ENCODE results near the gene SRM. TPM values are rescaled to one million over a fixed set of nuclear protein-coding genes. Genes with fewer than 3 reads are reported as not detected.

Gene SRM
- total RNA-seq, 1 experiment from 2014 or later, result 150 TPM

- Histone ChIP-seq H4K20me1 (ENCODE audit: insufficient read depth) (no peaks in the 10 kb centered on the region), H3K4me3 (replicated peaks in 1 of 2; ENCODE audit: low read depth in 1 of 2, low read length in 2 of 2) (no peak overlapping the region), H3K9ac (ENCODE audit: low read length) (no peak overlapping the region), H3K9me3 (ENCODE audit: control insufficient read depth in 1 of 2, insufficient read depth in 1 of 2, low read depth in 1 of 2, low read length in 2 of 2) (no peaks in the 10 kb centered on the region), H3K36me3 (ENCODE audit: control insufficient read depth in 1 of 2, insufficient read depth in 2 of 2, low read length in 2 of 2) (peaks cover 58 to 76% of the 10 kb centered on the region in 2 experiments), H2AFZ (ENCODE audit: low read depth, low read length, poor library complexity, severe bottlenecking) (no peak overlapping the region), H3K79me2 (ENCODE audit: insufficient read depth, low read length) (no peaks in the 10 kb centered on the region), H3K4me1 (ENCODE audit: control insufficient read depth in 1 of 2, insufficient read depth in 2 of 2, low read length in 2 of 2) (no peaks in the 10 kb centered on the region), H3K4me2 (ENCODE audit: low read length) (no peak overlapping the region), H3K27me3 (ENCODE audit: insufficient read depth, low read length) (no peaks in the 10 kb centered on the region), H3K9me2 (ENCODE audit: insufficient read depth) (no peaks in the 10 kb centered on the region), H3K27ac (ENCODE audit: low read depth, low read length) (no peak overlapping the region)
- RAD21 ChIA-PET (ENCODE audit: low non-redundant PET in 1 of 2, low total read pairs in 2 of 2, uncharacterized antibody in 2 of 2, unreplicated experiment in 2 of 2), result no interaction called here
- ATAC-seq (no peak), DNase-seq (ENCODE audit: low read depth, low spot score) (no peak)
- intact Hi-C loops (cut with micrococcal nuclease), result no loop called here
- TF ChIP-seq TCF7L2 (IDR thresholded peaks at IDR 0.05; ENCODE audit: borderline replicate concordance, extremely low read depth, insufficient read depth, insufficient read length) (no peak), REST (IDR thresholded peaks at IDR 0.05; ENCODE audit: low read depth) (no peak), CTCF (IDR thresholded peaks at IDR 0.05 in 2 of 3, conservative IDR thresholded peaks at IDR 0.05 in 1 of 3; ENCODE audit: borderline replicate concordance in 1 of 3, insufficient read depth in 1 of 3, low read depth in 2 of 3, low read length in 2 of 3) (no peak), SIN3A (IDR thresholded peaks at IDR 0.05; ENCODE audit: low read depth) (no peak), RAD21 (IDR thresholded peaks at IDR 0.05; ENCODE audit: low read depth) (no peak), ZNF274 (IDR thresholded peaks at IDR 0.05; ENCODE audit: low read depth, low read length) (no peak), SRF (IDR thresholded peaks at IDR 0.05; ENCODE audit: low read depth) (no peak), CEBPB (IDR thresholded peaks at IDR 0.05; ENCODE audit: low read depth) (no peak), YY1 (IDR thresholded peaks at IDR 0.05; ENCODE audit: extremely low read depth, insufficient replicate concordance, low read depth, low read length) (no peak), EGR1 (IDR thresholded peaks at IDR 0.05; ENCODE audit: low read depth) (no peak), EZH2 (IDR thresholded peaks at IDR 0.05) (no peak), JUND (IDR thresholded peaks at IDR 0.05) (no peak), FOSL1 (IDR thresholded peaks at IDR 0.05; ENCODE audit: low read depth) (no peak), POLR2A (IDR thresholded peaks at IDR 0.05; ENCODE audit: borderline replicate concordance, extremely low read depth, insufficient read depth, insufficient read length) (no peak), POLR2AphosphoS5 (IDR thresholded peaks at IDR 0.05; ENCODE audit: low read depth, low read length) (no peak), ELF1 (IDR thresholded peaks at IDR 0.05; ENCODE audit: borderline replicate concordance, low read depth) (no peak), ATF3 (IDR thresholded peaks at IDR 0.05) (no peak), MAX (IDR thresholded peaks at IDR 0.05) (no peak), CBX3 (IDR thresholded peaks at IDR 0.05; ENCODE audit: low read depth) (no peak)
- BruUV-seq (replicated peaks), result no TSS peak
- POLR2A ChIA-PET, result no interaction called here
- CTCF ChIA-PET, result interaction anchor here (1.3 kb wide), 1 partner anchor 34 kb away, joined by 4 read pairs; no protein-coding TSS in a partner anchor
These were observed 11.1 kb upstream of the SRM start for GRCh38 chr1:11070876-11071275.

All from HCT116 (cell line).